Measurements from ENCODE around the gene OTUD5.

The OTUD5 gene

DNA sequence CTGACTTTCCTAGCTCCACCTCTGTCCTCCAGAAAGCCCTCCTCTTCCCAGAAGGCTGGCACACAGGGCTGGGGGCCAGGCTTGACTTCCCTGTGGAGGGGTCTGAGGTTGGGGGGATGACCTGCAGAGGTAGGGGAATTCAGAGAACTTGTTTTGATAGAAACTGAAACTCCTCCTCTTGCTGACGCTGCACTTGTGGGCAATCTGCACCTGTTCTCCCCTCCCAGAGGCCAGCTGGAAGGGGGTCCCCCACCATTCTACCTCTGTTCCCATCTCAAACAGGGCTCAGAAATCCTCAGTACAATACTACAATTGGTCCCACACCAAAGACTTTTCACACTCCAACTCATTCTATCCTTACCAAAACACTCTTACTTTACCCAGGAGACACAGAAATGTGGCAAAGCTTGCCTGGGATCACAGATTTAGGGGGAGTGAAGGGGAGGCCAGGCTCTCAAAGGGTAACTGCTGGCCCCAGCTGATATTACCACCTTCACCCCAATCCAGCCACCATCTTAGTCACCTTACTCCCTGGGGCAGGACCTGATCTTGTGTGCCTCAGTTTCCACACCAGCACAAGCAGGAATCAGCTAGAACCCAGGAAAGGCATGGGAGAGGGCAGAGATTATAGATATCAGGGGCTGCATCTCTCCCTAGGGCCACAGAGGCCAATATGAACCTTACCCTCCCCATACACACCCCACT, 18.5 kb downstream of the OTUD5 start:
- peaks cover 9 to 25% of the 10 kb centered on the region in 2 donors for H3K36me3 ChIP-seq (ENCODE audit: control insufficient read depth in 2 of 2, insufficient read depth in 2 of 2, low read length in 2 of 2)
- H3K4me1 ChIP-seq (ENCODE audit: control insufficient read depth in 2 of 2, insufficient read depth in 2 of 2, low read length in 2 of 2): peaks cover 5 to 22% of the 10 kb centered on the region in 2 donors
- H3K27ac ChIP-seq (ENCODE audit: low read depth in 2 of 2, low read length in 2 of 2): peak overlapping the region; percentile 60 to 69
- no peak overlapping the region for H3K4me3 ChIP-seq (ENCODE audit: low read length in 2 of 2)
- no peaks in the 10 kb centered on the region for H3K9me3 ChIP-seq (ENCODE audit: control insufficient read depth in 2 of 2, low read length in 2 of 2)
- H3K27me3 ChIP-seq (ENCODE audit: control insufficient read depth in 2 of 2, insufficient read depth in 2 of 2, low read length in 2 of 2): peaks cover 0 to 2% of the 10 kb centered on the region in 2 donors
- no peak overlapping the region for H3K9ac ChIP-seq (ENCODE audit: low read depth in 1 of 2, low read length in 2 of 2)

DNA sequence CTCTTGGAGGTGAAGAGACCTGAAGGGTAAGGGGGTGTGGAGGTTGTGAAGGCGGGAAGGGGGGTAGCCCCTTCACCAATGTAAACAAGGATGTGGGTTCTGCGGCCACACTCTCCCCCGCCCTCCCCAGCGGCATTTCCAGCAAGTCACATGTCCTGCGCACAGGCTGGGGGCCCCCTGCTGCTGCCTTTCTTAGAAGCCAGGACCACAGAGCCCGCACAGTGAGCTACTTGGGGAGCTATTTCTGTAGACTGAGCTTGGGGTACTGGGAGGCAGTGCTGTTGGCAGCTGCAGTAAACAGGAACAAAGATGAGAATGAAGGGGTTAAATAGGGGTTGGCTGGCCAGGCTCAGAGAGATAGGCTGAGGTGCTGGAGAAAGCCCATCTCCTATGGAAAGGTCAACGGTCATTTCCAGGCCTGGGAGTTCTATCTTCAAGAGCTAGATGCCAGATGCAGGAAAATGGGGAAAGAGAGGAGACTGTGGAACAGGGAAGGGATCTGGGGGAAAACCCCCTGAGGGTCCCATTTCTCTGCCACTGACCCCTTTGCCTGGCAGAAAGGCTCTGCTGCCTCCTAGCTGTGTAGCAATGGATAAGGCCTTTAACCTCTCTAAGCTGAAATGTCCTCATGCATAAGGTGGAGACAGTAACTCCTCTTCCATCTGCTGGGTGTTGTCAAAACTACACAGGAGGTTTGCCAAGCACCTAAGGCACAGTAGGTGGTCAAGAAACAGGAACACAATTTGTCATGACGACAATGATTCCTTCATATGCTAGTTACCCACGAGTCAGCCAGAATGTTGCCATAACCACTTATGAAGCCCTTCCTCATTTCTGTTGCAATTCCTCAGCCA, 20.1 kb downstream of the OTUD5 start:
- Histone ChIP-seq H3K9me3 (ENCODE audit: control insufficient read depth in 2 of 2, low read length in 2 of 2) (no peaks in the 10 kb centered on the region), H3K36me3 (ENCODE audit: control insufficient read depth in 2 of 2, insufficient read depth in 2 of 2, low read length in 2 of 2) (peaks cover 10 to 22% of the 10 kb centered on the region in 2 donors), H3K4me1 (ENCODE audit: control insufficient read depth in 2 of 2, insufficient read depth in 2 of 2, low read length in 2 of 2) (peaks cover 5 to 22% of the 10 kb centered on the region in 2 donors), H3K27me3 (ENCODE audit: control insufficient read depth in 2 of 2, insufficient read depth in 2 of 2, low read length in 2 of 2) (peaks cover 0 to 2% of the 10 kb centered on the region in 2 donors), H3K4me3 (ENCODE audit: low read length in 2 of 2) (no peak overlapping the region), H3K27ac (ENCODE audit: low read depth in 2 of 2, low read length in 2 of 2) (peak overlapping the region; percentile 12 to 69), H3K9ac (ENCODE audit: low read depth in 1 of 2, low read length in 2 of 2) (peak overlapping the region in 1 of 2 donors; percentile 7)

DNA sequence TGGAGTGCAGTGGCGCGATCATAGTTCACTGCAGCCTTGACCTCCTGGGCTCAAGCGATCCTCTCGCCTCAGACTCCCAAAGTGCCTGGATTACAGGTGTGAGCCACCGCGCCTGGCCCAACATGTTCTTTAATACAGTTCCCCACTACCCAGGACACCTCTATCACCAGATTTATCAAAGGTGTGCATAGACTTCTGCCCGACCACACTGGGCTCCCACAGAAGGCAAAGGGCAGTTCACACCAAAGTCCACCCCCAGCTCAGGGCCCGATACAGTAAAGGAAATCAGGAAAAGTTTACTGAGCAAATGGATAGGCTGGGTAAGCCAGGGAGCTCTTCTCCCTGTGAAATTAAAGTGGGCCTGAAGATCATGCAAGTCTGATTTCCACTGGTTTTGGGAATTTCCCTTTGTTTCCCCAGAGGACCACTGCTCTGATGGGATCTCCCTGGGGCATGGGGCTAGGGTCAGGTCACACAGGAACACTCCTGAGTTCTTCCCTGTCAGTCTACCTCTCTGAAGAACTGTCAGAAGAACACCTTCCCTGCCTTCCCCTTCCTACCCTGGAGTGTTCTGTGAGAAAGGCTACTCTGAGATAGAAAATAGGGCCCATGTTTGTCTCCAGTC, 20.9 kb downstream of the OTUD5 start:
- H3K9ac ChIP-seq (ENCODE audit: low read depth in 1 of 2, low read length in 2 of 2): no peak overlapping the region
- H3K4me1 ChIP-seq (ENCODE audit: control insufficient read depth in 2 of 2, insufficient read depth in 2 of 2, low read length in 2 of 2): peaks cover 5 to 22% of the 10 kb centered on the region in 2 donors
- no peaks in the 10 kb centered on the region for H3K9me3 ChIP-seq (ENCODE audit: control insufficient read depth in 2 of 2, low read length in 2 of 2)
- peaks cover 10 to 22% of the 10 kb centered on the region in 2 donors for H3K36me3 ChIP-seq (ENCODE audit: control insufficient read depth in 2 of 2, insufficient read depth in 2 of 2, low read length in 2 of 2)
- H3K27ac ChIP-seq (ENCODE audit: low read depth in 2 of 2, low read length in 2 of 2): peak overlapping the region; percentile 11 to 63
- peaks cover 0 to 2% of the 10 kb centered on the region in 2 donors for H3K27me3 ChIP-seq (ENCODE audit: control insufficient read depth in 2 of 2, insufficient read depth in 2 of 2, low read length in 2 of 2)
- H3K4me3 ChIP-seq (ENCODE audit: low read length in 2 of 2): peak overlapping the region in 1 of 2 donors; percentile 13

DNA sequence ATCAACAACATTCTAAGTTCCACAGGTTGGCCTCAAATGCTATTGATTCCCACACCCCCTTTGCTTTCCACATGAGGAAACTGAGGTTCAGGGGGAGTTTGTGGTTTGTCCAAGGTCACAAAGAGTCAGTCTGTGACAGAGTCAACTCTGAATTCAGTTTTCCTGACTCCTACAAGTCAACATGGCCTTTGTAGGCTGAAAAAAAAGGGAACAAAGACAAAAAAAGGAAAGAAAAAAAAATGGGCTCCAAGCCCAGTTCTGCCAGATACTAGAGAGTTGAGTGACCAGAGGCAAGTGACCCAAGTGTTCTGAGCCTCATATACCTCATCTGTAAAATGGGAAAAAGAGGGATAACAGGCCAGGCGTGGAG, 22.1 kb downstream of the OTUD5 start:
- Histone ChIP-seq H3K36me3 (ENCODE audit: control insufficient read depth in 2 of 2, insufficient read depth in 2 of 2, low read length in 2 of 2) (peaks cover 10 to 25% of the 10 kb centered on the region in 2 donors), H3K9me3 (ENCODE audit: control insufficient read depth in 2 of 2, low read length in 2 of 2) (no peaks in the 10 kb centered on the region), H3K9ac (ENCODE audit: low read depth in 1 of 2, low read length in 2 of 2) (no peak overlapping the region), H3K4me3 (ENCODE audit: low read length in 2 of 2) (no peak overlapping the region), H3K27me3 (ENCODE audit: control insufficient read depth in 2 of 2, insufficient read depth in 2 of 2, low read length in 2 of 2) (peaks cover 0 to 2% of the 10 kb centered on the region in 2 donors), H3K27ac (ENCODE audit: low read depth in 2 of 2, low read length in 2 of 2) (no peak overlapping the region), H3K4me1 (ENCODE audit: control insufficient read depth in 2 of 2, insufficient read depth in 2 of 2, low read length in 2 of 2) (peaks cover 5 to 16% of the 10 kb centered on the region in 2 donors)

- H3K36me3 ChIP-seq (ENCODE audit: control insufficient read depth in 2 of 2, insufficient read depth in 2 of 2, low read length in 2 of 2): peaks cover 10 to 24% of the 10 kb centered on the region in 2 donors
- H3K4me1 ChIP-seq (ENCODE audit: control insufficient read depth in 2 of 2, insufficient read depth in 2 of 2, low read length in 2 of 2): peaks cover 5 to 11% of the 10 kb centered on the region in 2 donors
- no peak overlapping the region for H3K9ac ChIP-seq (ENCODE audit: low read depth in 1 of 2, low read length in 2 of 2)
- no peak overlapping the region for H3K4me3 ChIP-seq (ENCODE audit: low read length in 2 of 2)
- no peak overlapping the region for H3K27ac ChIP-seq (ENCODE audit: low read depth in 2 of 2, low read length in 2 of 2)
- H3K9me3 ChIP-seq (ENCODE audit: control insufficient read depth in 2 of 2, low read length in 2 of 2): no peaks in the 10 kb centered on the region
- peaks cover 0 to 2% of the 10 kb centered on the region in 2 donors for H3K27me3 ChIP-seq (ENCODE audit: control insufficient read depth in 2 of 2, insufficient read depth in 2 of 2, low read length in 2 of 2)
These were observed 22.7 kb downstream of the OTUD5 start for GRCh38 chrX:48934581-48935300.

DNA sequence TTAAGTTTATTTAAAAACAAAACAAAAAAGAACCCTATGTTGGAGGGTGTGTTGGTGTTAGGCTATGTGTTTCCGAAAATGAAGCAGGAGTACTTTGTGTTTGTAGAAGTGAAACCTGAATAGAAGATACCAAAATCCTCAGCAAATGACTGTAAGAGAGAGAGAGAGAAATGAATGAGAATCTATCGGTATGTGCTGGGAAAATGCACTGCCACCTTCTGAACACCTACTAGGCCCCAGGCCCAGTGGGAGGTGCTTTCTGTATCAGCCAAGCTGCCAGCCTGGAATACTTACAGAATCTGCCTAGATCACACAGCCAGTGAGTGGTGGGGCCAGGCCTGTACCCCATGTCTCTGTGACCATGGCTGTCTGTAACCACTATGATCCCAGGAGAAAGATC, 23.6 kb downstream of the OTUD5 start:
- no peak overlapping the region for H3K9ac ChIP-seq (ENCODE audit: low read depth in 1 of 2, low read length in 2 of 2)
- H3K27me3 ChIP-seq (ENCODE audit: control insufficient read depth in 2 of 2, insufficient read depth in 2 of 2, low read length in 2 of 2): peaks cover 0 to 2% of the 10 kb centered on the region in 2 donors
- peaks cover 10 to 21% of the 10 kb centered on the region in 2 donors for H3K36me3 ChIP-seq (ENCODE audit: control insufficient read depth in 2 of 2, insufficient read depth in 2 of 2, low read length in 2 of 2)
- H3K4me3 ChIP-seq (ENCODE audit: low read length in 2 of 2): no peak overlapping the region
- no peaks in the 10 kb centered on the region for H3K9me3 ChIP-seq (ENCODE audit: control insufficient read depth in 2 of 2, low read length in 2 of 2)
- peak overlapping the region in 1 of 2 donors; percentile 3 for H3K27ac ChIP-seq (ENCODE audit: low read depth in 2 of 2, low read length in 2 of 2)
- peaks cover 0 to 11% of the 10 kb centered on the region in 2 donors for H3K4me1 ChIP-seq (ENCODE audit: control insufficient read depth in 2 of 2, insufficient read depth in 2 of 2, low read length in 2 of 2)

DNA sequence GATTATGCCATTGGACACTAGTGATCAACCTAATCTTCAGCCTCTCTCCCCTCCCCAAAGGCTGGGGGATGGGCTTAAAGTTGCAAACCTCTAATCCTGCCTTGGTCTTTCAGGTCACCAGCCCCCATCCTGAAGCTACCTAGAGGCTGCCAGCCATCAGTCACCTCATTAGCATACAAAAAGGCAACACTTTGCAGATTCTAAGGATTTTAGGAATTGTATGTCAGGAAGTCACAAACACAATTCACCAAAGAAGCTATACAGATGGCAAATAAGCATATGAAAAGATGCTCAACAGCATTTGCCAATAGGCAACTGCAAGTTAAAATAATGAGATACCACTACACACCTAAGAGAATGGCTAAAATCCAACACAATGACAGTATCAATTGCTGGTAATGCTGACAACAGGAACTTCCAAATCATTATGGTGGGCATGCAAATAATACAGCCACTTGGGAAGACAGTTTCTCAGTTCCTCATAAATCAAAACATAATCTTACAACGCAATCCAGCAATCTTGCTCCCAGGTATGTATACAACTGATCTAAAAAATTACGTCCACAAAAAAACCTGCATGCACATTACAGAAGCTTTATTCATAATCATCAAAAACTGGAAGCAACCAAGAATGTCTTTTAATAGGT, 29.5 kb downstream of the OTUD5 start:
- H3K9me3 ChIP-seq (ENCODE audit: control insufficient read depth in 2 of 2, low read length in 2 of 2): no peaks in the 10 kb centered on the region
- no peak overlapping the region for H3K4me3 ChIP-seq (ENCODE audit: low read length in 2 of 2)
- H3K27me3 ChIP-seq (ENCODE audit: control insufficient read depth in 2 of 2, insufficient read depth in 2 of 2, low read length in 2 of 2): no peaks in the 10 kb centered on the region
- H3K9ac ChIP-seq (ENCODE audit: low read depth in 1 of 2, low read length in 2 of 2): no peak overlapping the region
- H3K36me3 ChIP-seq (ENCODE audit: control insufficient read depth in 2 of 2, insufficient read depth in 2 of 2, low read length in 2 of 2): peaks cover 18 to 35% of the 10 kb centered on the region in 2 donors
- no peaks in the 10 kb centered on the region for H3K4me1 ChIP-seq (ENCODE audit: control insufficient read depth in 2 of 2, insufficient read depth in 2 of 2, low read length in 2 of 2)
- H3K27ac ChIP-seq (ENCODE audit: low read depth in 2 of 2, low read length in 2 of 2): no peak overlapping the region

- Histone ChIP-seq H3K36me3 (ENCODE audit: control insufficient read depth in 2 of 2, insufficient read depth in 2 of 2, low read length in 2 of 2) (peaks cover 16 to 37% of the 10 kb centered on the region in 2 donors), H3K4me3 (ENCODE audit: low read length in 2 of 2) (no peak overlapping the region), H3K9me3 (ENCODE audit: control insufficient read depth in 2 of 2, low read length in 2 of 2) (no peaks in the 10 kb centered on the region), H3K4me1 (ENCODE audit: control insufficient read depth in 2 of 2, insufficient read depth in 2 of 2, low read length in 2 of 2) (no peaks in the 10 kb centered on the region), H3K27ac (ENCODE audit: low read depth in 2 of 2, low read length in 2 of 2) (no peak overlapping the region), H3K27me3 (ENCODE audit: control insufficient read depth in 2 of 2, insufficient read depth in 2 of 2, low read length in 2 of 2) (no peaks in the 10 kb centered on the region), H3K9ac (ENCODE audit: low read depth in 1 of 2, low read length in 2 of 2) (no peak overlapping the region)
These were observed 30.3 kb downstream of the OTUD5 start for GRCh38 chrX:48927123-48927522.

GRCh38 chrX:48924270-48924669, 33.1 kb downstream of the OTUD5 start:
- Histone ChIP-seq H3K9me3 (ENCODE audit: control insufficient read depth in 2 of 2, low read length in 2 of 2) (no peaks in the 10 kb centered on the region), H3K9ac (ENCODE audit: low read depth in 1 of 2, low read length in 2 of 2) (no peak overlapping the region), H3K27ac (ENCODE audit: low read depth in 2 of 2, low read length in 2 of 2) (no peak overlapping the region), H3K4me3 (ENCODE audit: low read length in 2 of 2) (no peak overlapping the region), H3K4me1 (ENCODE audit: control insufficient read depth in 2 of 2, insufficient read depth in 2 of 2, low read length in 2 of 2) (peaks cover 0 to 4% of the 10 kb centered on the region in 2 donors), H3K36me3 (ENCODE audit: control insufficient read depth in 2 of 2, insufficient read depth in 2 of 2, low read length in 2 of 2) (peaks cover 16 to 34% of the 10 kb centered on the region in 2 donors), H3K27me3 (ENCODE audit: control insufficient read depth in 2 of 2, insufficient read depth in 2 of 2, low read length in 2 of 2) (no peaks in the 10 kb centered on the region)

Measured in mucosa of rectum (tissue), 2 donors.